Measurements from ENCODE around the gene LASP1. TPM values are rescaled to one million over a fixed set of nuclear protein-coding genes. Genes with fewer than 3 reads are reported as not detected.

LASP1 gene
- total and polyA plus RNA-seq, 2 of the 4 experiments (the other 2 are of a cell fraction) = 79.8 to 262 TPM

DNA sequence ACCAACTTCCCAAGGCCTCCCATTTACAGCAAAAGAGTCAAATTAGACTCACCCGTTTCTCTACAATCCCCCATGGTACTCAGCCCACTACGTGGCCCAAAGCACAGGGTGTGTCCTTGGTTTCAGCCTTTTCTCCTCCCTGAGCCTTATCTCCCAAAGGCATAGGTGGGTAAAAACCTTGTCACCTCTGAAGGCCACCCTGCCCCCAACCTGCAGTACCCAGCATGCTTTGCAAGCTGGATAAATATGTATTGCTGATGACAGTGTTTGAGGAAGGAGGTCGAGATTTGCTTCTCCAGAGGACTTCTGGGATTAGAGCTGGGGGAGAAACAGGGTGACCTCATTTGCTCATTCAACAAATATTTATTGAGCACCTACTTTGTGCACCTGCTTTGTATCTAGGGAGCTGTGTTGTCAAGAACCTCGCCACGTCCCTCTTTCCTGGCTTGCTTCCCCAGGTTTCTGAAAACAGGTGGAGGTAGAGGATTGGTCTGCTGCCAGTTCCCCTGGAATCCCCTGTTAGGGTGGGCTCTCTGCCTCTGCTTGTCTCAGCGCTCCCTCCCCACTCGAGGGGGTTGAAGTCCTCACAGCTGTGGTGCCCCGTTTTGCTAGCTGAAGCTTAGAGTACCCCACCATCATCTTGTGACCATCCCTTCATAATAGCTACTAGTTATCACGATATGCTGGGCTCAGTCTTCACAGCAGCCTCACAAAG is 3.0 kb downstream of the LASP1 start:
- Histone ChIP-seq H3K18ac (ENCODE audit: low read depth, low read length) (no peak overlapping the region), H3K36me3 (ENCODE audit: control insufficient read depth, insufficient read depth, low read length) (peaks cover 36% of the 10 kb centered on the region), H2BK5ac (ENCODE audit: low read depth, low read length, poor library complexity, severe bottlenecking) (peak overlapping the region; percentile 9), H3K27ac (ENCODE audit: insufficient read depth, low read length) (peak overlapping the region; percentile 8; the same call in 1 of the 2 replicates), H3K14ac (replicated peaks; ENCODE audit: low read depth, low read length) (peak overlapping the region; percentile 57; the same call in 1 of the 2 replicates), H4K20me1 (ENCODE audit: insufficient read depth, low read length) (peaks cover 73% of the 10 kb centered on the region), H2BK15ac (ENCODE audit: low read depth, low read length) (no peak overlapping the region), H2AK9ac (replicated peaks; ENCODE audit: low read depth, low read length, poor library complexity) (peak overlapping the region; percentile 99), H4K5ac (ENCODE audit: low read depth, low read length) (no peak overlapping the region), H3K9ac (ENCODE audit: low read depth, low read length) (peak overlapping the region; percentile 93; the same call in 1 of the 2 replicates), H3K23ac (ENCODE audit: low read depth, low read length) (peak overlapping the region; percentile 77), H3K4me2 (ENCODE audit: low read depth, low read length) (peak overlapping the region; percentile 92), H3K27me3 (ENCODE audit: control insufficient read depth, insufficient read depth, low read length) (no peaks in the 10 kb centered on the region), H3K4me1 (ENCODE audit: control insufficient read depth, insufficient read depth, low read length) (peaks cover 49% of the 10 kb centered on the region), H2AK5ac (ENCODE audit: low read depth, low read length) (peak overlapping the region; percentile 87), H3K79me1 (ENCODE audit: low read depth in 1 of 2, low read length in 2 of 2) (peaks cover 0 to 61% of the 10 kb centered on the region in 2 experiments; a peak in 2 of 4 replicates), H3K4me3 (ENCODE audit: insufficient read depth, low read depth, low read length) (peak overlapping the region; percentile 5; the same call in 1 of the 2 replicates), H3K4ac (ENCODE audit: low read depth, low read length) (peak overlapping the region; percentile 96; the same call in 1 of the 2 replicates), H2BK120ac (ENCODE audit: low read depth, low read length) (no peak overlapping the region), H3K9me3 (ENCODE audit: control insufficient read depth, insufficient read depth, low read length) (no peaks in the 10 kb centered on the region), H4K8ac (ENCODE audit: low read depth in 2 of 2, low read length in 2 of 2) (no peak overlapping the region), H3K56ac (ENCODE audit: extremely low read depth, insufficient read depth, low read length) (no peak overlapping the region), H3K9me1 (ENCODE audit: insufficient read depth, low read length) (peaks cover 36% of the 10 kb centered on the region), H2BK20ac (ENCODE audit: low read depth, low read length) (no peak overlapping the region), H4K91ac (ENCODE audit: insufficient read depth, low read depth, low read length) (no peak overlapping the region), H2AFZ (replicated peaks; ENCODE audit: low read length, poor library complexity) (no peak overlapping the region)
- DNase-seq (no peak), ATAC-seq (ENCODE audit: low read depth) (no peak)
- 90% methylated on average over 2 of the region's 9 CpGs; no CpG with 5 or more reads in 1 of the 2 experiments for WGBS, 2 experiments (ENCODE audit: extremely low coverage in 2 of 2, insufficient read length in 1 of 2)
- intact Hi-C loops (cut with micrococcal nuclease) = loop anchor here (5.0 kb wide), 1 partner anchor 121 kb away; the partner anchor contains the start of gene PSMB3
- ChIA-PET POLR2A (ENCODE audit: unreplicated experiment) (interaction anchor here (0.7 kb wide), 1 partner anchor 13 kb away, joined by 4 read pairs; no protein-coding TSS in a partner anchor), CTCF (interaction anchor here (0.5 kb wide), 1 partner anchor 362 kb away, joined by 3 read pairs; no protein-coding TSS in a partner anchor)
- in situ Hi-C loops (cut with MboI; ENCODE audit: low sequenced_read_pairs) = no loop called here
- no TSS peak for BruUV-seq (replicated peaks)
- dilution Hi-C loops (cut with HindIII; ENCODE audit: low sequenced_read_pairs, unreplicated experiment) = no loop called here
- TF ChIP-seq NFE2L2 (IDR thresholded peaks at IDR 0.05; ENCODE audit: low read depth, low read length) (no peak), SMC3 (IDR thresholded peaks at IDR 0.05; ENCODE audit: low read depth, low read length) (no peak), RAD21 (IDR thresholded peaks at IDR 0.05; ENCODE audit: low read length) (no peak), BHLHE40 (IDR thresholded peaks at IDR 0.05; ENCODE audit: low read depth, low read length) (no peak), POLR2A (IDR thresholded peaks at IDR 0.05; ENCODE audit: low read depth, low read length) (no peak)
- TF ChIP-seq, protein P1, sequence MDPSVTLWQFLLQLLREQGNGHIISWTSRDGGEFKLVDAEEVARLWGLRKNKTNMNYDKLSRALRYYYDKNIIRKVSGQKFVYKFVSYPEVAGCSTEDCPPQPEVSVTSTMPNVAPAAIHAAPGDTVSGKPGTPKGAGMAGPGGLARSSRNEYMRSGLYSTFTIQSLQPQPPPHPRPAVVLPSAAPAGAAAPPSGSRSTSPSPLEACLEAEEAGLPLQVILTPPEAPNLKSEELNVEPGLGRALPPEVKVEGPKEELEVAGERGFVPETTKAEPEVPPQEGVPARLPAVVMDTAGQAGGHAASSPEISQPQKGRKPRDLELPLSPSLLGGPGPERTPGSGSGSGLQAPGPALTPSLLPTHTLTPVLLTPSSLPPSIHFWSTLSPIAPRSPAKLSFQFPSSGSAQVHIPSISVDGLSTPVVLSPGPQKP (IDR thresholded peaks at IDR 0.05; ENCODE audit: borderline replicate concordance, low read depth, low read length) = no peak

Measured in IMR-90 (cell line).